NOMO-1 (cell line): ENCODE data around the gene TMEM208.

Source experiments
- DNase-seq, 2 experiments: peaks; one replicate each; lab custom pipeline; 2025; ENCODE audit not compliant: unreplicated experiment in 2 of 2; lab: John Stamatoyannopoulos, UW

TMEM208 gene

DNA sequence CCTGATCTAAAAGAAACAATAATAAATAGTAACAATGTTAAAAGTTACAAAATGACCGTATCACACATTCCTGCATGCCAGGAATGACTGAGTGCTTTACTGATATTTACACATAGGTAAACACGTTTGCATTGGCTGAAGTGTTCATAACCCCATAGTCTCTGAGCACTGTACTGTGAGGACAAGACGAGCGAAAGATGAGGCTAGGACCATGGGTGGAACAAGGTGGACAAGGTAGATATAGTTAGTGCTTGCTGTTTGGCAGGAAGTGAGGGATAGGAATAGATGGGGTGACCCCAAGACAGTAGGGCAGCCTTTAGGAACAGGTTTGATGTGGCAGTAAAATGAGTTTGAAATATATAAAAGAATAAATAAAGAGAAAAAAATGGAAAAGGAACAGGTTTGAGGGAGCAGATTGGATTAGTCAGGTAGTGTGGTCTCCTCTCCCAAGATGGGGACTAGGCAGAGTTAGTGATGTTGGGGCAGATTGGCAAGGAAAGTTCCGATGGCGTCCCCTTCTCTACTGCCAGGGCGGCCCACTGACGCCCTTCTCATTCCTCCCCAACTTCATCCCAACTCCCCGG lies 35.4 kb upstream of the TMEM208 start:
- DNase-seq: no peak

DNA sequence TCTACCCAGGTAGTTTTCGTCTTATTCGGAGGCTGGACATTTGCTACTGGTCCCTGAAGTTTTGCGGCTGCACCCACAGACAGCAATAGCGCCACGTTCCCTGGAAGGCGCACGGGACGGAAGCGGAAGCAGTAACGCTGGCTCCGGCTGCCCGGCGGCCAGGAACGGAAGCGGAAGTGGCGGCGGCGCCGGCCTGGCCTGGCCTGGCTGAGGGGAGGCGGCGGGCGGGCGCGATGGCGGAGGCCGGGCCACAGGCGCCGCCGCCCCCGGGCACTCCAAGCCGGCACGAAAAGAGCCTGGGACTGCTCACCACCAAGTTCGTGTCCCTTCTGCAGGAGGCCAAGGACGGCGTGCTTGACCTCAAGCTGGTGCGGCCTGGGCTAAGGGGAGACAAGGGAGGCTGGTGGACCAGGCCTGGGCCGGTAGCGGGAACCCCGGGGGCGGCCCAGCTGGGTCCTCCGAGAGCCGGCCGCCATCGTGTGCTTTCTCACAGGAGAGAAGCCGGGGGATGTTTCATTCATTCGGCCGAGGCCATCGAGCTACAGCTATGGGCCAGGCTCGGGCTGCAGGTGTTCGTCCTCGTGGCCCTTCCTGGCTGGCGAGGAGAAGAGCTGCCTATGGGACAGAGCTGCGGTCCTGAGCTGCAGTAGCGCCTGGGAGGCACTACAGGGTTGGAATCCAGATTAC lies 34.8 kb upstream of the TMEM208 start, which contains the start of gene E2F4:
E2F4 (plus strand) TSS at position 161 of the 687 bp plus-strand sequence; CDS start at position 234, 73 bp downstream.
- DNase-seq: peak; percentile 91 to 95

DNA sequence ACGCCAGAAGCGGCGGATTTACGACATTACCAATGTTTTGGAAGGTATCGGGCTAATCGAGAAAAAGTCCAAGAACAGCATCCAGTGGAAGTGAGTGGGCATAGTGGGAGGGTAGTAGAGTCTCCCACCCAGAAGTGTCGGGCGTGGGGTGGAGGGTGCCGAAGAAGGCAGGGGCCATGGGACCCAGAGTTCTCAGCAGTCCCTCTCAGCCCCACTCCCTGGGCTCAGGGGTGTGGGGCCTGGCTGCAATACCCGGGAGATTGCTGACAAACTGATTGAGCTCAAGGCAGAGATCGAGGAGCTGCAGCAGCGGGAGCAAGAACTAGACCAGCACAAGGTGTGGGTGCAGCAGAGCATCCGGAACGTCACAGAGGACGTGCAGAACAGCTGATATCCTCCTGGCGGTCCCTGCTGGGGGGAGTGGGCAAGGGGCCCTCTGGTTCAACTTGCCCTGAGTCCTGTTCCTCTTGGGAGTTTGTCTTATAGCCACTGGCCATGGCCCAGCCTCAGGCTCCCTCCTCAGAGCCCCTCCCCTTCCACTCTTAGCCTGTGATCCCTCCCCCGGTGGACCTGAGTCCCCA lies 34.1 kb upstream of the TMEM208 start:
- DNase-seq: no peak

DNA sequence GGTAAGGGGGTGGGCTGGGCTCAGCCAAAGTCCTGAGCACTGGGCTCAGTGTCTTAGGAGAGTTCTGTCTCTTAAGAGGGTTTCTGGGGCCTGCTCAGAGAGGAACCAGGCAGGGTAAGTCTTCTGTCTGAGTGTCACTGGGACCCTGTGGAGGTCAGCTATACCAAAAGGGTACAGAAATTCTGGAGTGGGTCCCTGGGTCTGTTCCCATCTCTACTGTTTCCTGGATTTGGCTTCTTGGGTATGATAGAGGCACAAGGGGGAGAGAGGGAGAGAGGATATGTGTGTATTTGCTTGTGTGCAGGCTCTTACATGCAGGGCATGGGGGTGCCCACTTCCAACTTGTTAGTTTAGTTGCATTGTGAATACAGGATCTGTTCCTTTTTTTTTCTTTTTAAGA lies 33.4 kb upstream of the TMEM208 start:
- DNase-seq: no peak

DNA sequence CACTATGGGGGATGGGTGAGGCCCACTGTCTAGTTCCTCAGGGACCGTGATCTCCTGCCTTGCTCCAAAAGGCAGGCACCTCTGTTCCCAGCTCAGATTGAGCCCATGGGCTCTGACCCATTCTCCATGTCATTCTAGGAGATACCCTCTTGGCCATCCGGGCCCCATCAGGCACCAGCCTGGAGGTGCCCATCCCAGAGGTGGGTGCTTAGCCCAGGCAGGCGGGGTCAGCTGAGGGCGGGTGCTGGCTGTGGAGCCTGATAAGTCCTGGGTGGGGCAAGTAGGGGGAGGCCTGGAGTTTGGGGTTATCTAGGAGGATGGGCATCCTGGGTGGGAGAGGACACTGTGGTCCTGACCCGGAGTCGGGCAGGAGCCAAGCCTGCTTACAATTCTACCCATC lies 32.7 kb upstream of the TMEM208 start:
- no peak for DNase-seq

GRCh38 chr16:67195676-67196075 lies 31.3 kb upstream of the TMEM208 start:
- no peak for DNase-seq

DNA sequence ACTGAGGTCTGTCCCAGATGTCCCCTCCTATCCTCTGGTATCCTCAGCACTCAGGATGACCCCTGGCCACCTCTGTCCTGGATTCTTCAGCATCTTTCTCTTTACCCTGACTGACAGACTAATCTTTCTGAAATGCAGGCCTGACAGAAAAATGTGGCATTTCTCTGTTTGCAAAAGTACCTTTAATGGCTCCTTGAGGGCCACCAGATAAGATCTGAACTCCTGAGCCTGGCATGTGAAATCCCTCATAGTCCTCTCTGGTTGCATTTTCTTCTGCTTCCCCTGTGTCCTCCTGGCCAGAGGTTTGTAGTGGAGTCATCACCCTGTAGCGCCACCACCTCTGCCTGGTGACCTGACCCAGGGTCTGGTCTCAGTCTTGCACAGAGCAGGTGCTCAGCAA lies 30.0 kb upstream of the TMEM208 start:
- DNase-seq: no peak

DNA sequence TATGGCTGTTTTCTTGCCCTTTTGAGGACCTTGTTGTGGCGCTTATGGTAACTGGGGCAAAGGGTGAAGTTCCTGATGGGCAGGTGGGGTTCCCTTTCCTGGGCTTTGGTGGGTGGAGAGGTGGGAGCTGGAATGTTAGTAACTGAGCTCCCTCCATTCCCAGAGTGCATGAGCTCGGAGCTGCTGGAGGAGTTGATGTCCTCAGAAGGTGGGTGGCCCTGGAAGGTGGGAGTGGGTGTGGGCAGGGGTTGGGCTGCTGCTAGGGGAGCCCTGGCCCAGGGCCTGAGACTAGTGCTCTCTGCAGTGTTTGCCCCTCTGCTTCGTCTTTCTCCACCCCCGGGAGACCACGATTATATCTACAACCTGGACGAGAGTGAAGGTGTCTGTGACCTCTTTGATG lies 29.2 kb upstream of the TMEM208 start:
- no peak for DNase-seq

GRCh38 chr16:67198238-67198734 lies 28.6 kb upstream of the TMEM208 start:
- DNase-seq: no peak

DNA sequence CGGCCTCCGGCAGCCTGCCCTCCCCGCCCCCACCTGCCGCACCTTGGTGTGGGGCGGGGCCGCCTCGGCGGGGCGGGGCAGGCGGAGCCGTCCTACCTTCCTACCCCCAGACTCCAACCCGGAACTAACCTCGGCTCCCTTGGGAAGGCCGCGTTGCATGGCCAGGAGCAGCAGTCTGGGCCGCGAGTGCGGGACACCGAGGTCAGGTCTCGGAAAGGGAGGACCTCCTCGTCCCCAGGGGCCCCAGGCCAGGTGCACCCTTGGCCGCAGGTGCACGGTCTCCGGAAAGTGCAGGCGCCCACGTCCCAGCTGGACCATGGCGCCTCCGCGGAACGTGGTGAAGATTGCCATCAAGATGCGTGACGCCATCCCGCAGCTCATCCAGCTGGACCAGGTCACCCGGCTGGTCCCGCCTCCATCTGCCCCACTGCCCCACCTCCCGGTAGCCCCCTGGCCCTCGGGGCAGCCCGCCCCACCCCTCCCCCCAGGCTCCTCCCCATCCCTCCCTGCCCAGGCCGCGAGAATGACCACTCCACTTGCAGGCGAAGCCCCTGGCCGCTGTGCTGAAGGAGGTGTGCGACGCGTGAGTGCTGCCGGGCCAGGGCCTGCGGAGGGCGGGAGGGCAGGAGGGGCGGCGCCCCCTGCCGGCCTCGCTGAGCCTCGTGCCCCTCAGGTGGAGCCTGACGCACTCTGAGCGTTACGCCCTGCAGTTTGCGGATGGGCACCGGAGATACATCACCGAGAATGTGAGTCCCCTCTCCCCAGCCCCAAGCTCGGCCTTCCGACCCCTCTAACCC lies 27.7 kb upstream of the TMEM208 start, which contains the start of gene ELMO3:
ELMO3 (plus strand) TSS at position 121 of the 797 bp plus-strand sequence; CDS start at position 317, 196 bp downstream.
- DNase-seq: no peak

GRCh38 chr16:67199808-67200198 lies 27.1 kb upstream of the TMEM208 start:
- DNase-seq: no peak

DNA sequence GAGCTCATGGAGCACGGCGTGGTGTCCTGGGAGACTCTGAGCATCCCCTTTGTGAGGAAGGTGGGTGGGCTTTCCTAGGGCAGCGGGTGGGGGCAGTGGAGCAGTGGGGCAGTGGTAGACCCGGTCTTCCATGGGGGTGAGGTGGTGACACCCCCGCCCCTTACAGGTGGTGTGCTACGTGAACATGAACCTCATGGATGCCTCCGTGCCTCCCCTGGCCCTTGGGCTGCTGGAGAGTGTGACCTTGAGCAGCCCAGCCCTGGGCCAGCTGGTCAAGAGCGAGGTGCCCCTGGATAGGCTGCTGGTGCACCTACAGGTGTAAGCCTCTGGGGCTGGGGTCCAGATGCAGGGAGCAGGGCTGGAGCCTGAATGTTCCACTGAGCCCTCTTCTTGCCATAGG lies 26.4 kb upstream of the TMEM208 start:
- no peak for DNase-seq

GRCh38 chr16:67201411-67202345 lies 25.3 kb upstream of the TMEM208 start:
- no peak for DNase-seq

DNA sequence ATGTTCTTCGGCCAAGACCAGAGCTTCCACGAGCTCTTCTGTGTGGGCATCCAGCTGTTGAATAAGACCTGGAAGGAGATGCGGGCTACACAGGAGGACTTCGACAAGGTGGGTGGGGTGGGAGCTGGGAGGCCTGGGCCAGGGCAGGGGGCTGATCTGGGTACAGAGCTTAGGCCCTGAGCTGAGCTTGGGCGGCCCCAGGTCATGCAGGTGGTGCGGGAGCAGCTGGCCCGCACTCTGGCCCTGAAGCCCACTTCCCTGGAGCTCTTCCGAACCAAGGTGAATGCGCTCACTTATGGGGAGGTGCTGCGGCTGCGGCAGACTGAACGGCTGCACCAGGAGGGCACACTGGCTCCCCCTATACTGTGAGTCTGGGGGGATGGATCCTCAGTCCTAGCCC lies 24.5 kb upstream of the TMEM208 start:
- no peak for DNase-seq

GRCh38 chr16:67202956-67203493 lies 23.9 kb upstream of the TMEM208 start:
- no peak for DNase-seq

- DNase-seq: no peak
These were observed 22.9 kb upstream of the TMEM208 start for GRCh38 chr16:67204076-67204475.

DNA sequence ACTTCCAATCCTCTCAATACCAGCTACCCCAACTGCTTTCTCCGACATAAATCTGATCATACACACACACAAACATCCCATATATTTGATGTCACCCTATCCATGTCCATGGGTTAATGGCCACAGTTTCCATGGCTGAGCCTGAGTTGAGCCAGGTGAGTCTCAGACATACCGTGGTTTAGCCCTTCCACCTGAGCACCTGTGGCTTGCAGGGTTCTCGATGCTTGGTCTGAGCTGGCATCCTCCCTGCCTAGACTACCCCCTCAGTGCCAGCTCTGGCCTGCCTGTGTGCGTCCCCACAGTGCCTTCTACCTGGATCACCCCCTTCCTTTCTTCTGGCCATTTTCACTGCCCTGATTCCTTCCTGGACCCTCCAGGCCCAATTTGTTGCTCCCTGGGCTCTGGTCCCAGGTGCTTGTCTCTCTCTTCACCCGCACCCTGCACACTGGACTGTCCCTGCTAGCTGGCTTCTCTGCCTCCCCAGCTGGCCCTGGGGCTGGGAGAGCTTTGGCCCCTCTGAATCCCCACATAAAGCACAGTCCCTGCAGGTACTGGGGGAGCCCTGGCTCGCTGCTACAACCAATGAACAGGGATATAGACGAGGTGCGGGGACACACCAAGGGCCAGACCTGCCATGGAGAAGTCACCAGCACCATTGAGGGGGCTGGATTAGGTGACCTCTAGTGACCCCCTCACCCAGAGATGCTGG lies 20.6 kb upstream of the TMEM208 start:
- no peak for DNase-seq

DNA sequence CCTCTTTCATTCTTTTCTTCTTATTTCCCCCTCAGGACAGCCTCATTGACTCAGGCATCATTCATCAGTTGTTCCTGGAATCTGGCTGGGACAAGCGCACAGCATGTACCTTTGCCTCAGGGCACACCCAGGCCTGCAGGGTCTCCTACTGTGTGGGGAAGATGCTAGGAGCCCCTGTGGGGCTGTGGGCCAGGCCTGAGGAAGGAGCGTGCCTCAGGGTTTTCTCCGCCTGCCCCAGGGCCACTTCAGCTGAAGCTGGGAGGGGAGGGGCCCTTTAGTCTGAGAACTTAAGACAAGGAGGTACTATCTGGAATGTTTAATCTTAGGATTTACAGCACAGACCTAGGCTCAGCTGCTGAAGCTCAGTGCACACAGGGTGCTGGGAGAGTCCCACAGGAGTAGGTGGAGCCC lies 20.1 kb upstream of the TMEM208 start:
- DNase-seq: no peak
